AG09309 (cell line): ENCODE measurements around the gene STRN3.
"Not testable (repeated sequence)": the region's sequence is repeated elsewhere in the genome, so short reads cannot be mapped to it uniquely, and the experiment has no call there.

Experiments used
- DNase-seq: peaks from one replicate; pipeline ENCODE4 v3.0.0-alpha.2; 2010; ENCODE audit warnings: low read depth
- H3K4me3 ChIP-seq: 2 replicates; pipeline ENCODE4 v1.5.1; 2011; ENCODE audit warnings: mild to moderate bottlenecking, low read depth, low read length, moderate library complexity; ENCODE audit not compliant: control insufficient read depth
- TF ChIP-seq, protein P1 (sequence below): IDR thresholded peaks from 2 replicates; pipeline ENCODE4 v1.5.1; 2011; ENCODE audit warnings: mild to moderate bottlenecking, low read depth, low read length, inconsistent platforms; ENCODE audit not compliant: insufficient read depth, control insufficient read depth; ENCODE audit errors: missing control alignments

Gene STRN3, protein sequence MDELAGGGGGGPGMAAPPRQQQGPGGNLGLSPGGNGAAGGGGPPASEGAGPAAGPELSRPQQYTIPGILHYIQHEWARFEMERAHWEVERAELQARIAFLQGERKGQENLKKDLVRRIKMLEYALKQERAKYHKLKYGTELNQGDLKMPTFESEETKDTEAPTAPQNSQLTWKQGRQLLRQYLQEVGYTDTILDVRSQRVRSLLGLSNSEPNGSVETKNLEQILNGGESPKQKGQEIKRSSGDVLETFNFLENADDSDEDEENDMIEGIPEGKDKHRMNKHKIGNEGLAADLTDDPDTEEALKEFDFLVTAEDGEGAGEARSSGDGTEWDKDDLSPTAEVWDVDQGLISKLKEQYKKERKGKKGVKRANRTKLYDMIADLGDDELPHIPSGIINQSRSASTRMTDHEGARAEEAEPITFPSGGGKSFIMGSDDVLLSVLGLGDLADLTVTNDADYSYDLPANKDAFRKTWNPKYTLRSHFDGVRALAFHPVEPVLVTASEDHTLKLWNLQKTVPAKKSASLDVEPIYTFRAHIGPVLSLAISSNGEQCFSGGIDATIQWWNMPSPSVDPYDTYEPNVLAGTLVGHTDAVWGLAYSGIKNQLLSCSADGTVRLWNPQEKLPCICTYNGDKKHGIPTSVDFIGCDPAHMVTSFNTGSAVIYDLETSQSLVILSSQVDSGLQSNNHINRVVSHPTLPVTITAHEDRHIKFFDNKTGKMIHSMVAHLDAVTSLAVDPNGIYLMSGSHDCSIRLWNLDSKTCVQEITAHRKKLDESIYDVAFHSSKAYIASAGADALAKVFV

DNA sequence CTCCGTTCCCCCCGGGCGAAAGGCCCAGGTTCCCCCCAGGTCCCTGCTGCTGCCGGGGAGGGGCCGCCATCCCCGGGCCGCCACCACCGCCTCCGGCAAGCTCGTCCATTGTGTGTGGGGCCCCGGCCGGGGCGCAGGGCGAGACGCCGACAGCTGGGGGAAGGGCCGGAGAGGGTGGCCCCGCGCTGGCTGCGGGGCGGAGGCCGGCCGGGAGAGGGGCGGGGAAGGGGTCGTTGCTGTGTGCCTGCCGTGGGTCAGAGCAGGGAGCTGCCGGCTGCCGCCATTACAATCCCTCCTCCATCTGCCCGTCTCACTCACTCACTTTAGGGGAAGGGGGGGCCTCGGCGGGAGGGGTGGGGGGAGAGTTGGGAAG is at the start of gene STRN3:
STRN3 (minus strand) TSS at position 303 of the 373 bp plus-strand sequence; CDS start at position 109, 194 bp downstream.
- peak within 1 kb of the TSS; percentile 84 for H3K4me3 ChIP-seq
- no peak for DNase-seq
- TF ChIP-seq, protein P1, sequence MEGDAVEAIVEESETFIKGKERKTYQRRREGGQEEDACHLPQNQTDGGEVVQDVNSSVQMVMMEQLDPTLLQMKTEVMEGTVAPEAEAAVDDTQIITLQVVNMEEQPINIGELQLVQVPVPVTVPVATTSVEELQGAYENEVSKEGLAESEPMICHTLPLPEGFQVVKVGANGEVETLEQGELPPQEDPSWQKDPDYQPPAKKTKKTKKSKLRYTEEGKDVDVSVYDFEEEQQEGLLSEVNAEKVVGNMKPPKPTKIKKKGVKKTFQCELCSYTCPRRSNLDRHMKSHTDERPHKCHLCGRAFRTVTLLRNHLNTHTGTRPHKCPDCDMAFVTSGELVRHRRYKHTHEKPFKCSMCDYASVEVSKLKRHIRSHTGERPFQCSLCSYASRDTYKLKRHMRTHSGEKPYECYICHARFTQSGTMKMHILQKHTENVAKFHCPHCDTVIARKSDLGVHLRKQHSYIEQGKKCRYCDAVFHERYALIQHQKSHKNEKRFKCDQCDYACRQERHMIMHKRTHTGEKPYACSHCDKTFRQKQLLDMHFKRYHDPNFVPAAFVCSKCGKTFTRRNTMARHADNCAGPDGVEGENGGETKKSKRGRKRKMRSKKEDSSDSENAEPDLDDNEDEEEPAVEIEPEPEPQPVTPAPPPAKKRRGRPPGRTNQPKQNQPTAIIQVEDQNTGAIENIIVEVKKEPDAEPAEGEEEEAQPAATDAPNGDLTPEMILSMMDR: no peak

DNA sequence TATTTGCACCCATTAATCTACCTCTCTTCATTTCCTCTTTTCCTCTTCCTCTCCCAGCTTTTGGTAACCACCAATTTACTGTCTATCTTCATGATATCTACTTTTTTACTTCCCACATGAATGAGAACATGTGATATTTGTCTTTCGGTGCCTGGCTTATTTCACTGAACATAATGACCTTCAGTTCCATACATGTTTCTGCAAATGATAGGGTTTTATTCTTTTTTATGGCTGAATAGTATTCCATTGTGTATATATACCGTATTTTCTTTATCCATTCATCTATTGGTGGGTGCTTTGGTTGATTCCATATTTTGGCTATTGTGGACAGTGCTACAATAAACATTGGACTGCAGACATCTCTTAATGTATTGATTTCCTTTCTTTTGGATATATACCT is 49.0 kb upstream of the STRN3 start:
- H3K4me3 ChIP-seq: no peak overlapping the region
- TF ChIP-seq, protein P1: no peak
- no peak for DNase-seq

DNA sequence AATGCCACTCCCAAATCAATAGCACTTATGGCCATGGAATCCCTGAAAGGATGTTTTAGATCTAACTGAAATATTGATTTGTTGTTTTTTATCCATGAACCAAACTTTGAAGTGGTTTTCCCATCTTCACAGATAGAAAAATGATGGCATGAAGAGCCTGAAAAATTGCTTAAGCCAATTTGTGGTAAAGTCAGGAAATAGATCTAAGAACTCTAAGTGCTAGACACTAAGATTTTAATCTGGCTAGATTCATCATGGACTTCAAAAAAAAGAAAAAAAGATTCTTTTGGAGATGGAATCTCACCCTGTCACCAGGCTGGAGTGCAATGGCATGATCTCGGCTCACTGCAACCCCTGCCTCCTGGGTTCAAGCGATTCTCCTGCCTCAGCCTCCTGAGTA is 45.0 kb upstream of the STRN3 start:
- no peak for DNase-seq
- TF ChIP-seq, protein P1: no peak
- no peak overlapping the region for H3K4me3 ChIP-seq

DNA sequence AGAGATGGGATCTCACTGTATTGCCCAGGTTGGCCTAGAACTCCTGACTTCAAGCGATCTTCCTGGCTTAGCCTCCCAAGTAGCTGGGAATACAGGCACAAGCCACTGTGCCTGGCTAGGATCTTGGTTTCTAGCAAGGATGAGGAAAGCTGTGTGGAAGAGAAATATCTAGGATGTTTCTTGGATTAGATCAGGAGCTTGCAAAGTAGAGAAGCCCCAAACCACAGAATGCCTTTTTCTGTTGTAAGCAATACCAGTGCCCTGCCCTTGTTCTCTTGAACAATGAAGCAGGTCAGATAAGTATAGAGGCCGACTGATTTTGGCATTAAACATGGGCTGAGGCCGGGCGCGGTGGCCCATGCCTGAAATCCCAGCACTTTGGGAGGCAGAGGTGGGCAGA is 44.3 kb upstream of the STRN3 start:
- peak; percentile 91 for DNase-seq
- H3K4me3 ChIP-seq: no peak overlapping the region
- TF ChIP-seq, protein P1: no peak

DNA sequence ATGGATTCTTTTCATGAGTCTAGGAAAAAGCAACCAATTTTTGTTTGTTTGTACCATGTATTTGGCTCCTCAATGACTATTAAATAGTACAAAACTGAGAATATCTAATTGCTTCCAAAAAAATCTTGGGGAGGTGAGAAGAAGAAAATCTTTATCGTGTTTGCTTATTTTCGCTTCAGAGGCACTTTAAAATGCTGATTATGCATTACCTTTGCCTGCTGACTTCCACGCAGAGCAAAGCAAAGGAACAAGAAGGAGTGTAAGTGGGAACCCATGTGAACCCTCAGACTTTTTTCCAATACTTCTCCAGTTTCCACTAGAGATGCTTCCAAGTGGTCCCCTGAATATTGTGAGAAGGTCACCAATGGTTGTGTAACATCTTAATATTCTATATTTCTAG is 43.2 kb upstream of the STRN3 start:
- DNase-seq: no peak
- TF ChIP-seq, protein P1: no peak
- no peak overlapping the region for H3K4me3 ChIP-seq

DNA sequence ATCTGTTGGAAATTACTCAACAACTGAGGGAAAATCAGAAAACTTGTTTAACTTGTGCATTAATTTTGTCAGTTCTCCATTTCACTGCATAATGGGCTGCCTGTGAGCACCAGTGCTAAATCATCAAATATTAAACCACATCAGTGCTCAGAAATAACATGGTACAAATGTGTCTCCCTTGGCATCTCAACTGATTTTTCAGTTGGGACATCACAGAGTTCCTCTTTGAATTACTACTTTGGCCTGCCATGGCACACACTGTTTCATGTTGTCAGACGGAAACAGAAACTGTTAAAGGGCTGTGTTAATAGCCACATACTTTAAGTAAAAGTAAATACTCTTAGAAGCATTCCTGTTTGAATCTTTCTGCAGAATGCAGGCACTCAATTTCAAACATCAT is 42.1 kb upstream of the STRN3 start:
- TF ChIP-seq, protein P1: no peak
- DNase-seq: no peak
- no peak overlapping the region for H3K4me3 ChIP-seq

DNA sequence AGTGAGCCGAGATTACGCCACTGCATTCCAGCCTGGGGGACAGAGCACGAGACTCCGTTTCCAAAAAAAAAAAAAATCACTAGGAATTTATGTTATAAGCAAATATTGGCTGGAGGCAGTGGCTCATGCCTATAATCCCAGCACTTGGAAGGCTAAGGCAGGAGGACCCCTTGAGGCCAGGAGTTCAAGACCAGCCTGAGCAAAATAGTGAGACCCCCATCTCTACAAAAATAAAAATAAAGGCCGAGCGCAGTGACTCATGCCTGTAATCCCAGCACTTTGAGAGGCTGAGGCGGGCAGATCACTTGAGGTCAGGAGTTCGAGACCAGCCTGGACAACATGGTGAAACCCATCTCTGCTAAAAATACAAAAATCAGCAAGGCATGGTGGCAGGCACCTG is 36.7 kb upstream of the STRN3 start:
- H3K4me3 ChIP-seq, DNase-seq: not testable (repeated sequence)
